HS-27A (cell line): ENCODE results near the gene TUBGCP2.

Experiments
- DNase-seq: peaks from one replicate; pipeline ENCODE4 v3.0.0-alpha.2; 2012; ENCODE audit warnings: low read depth, missing footprints

The TUBGCP2 gene

GRCh38 chr10:133230044-133230361 is 78.7 kb downstream of the TUBGCP2 start, which contains the start of gene UTF1:
Gene UTF1 (plus strand): TSS chr10:133230217. CDS start chr10:133230289, 72 bp downstream.
- DNase-seq, result no peak

- no peak for DNase-seq
Measured at GRCh38 chr10:133229265-133230043, 79.2 kb downstream of the TUBGCP2 start.
